NCI-H2029 (cell line): ENCODE results near the gene SERPINA12.
"Not testable (repeated sequence)": the region's sequence is repeated elsewhere in the genome, so short reads cannot be mapped to it uniquely, and the experiment has no call there.

Source experiments
- DNase-seq: peaks from one replicate; lab custom pipeline; 2025; lab: John Stamatoyannopoulos, UW

The SERPINA12 gene

GRCh38 chr14:94538070-94538740 is 28.9 kb upstream of the SERPINA12 start:
- DNase-seq: no peak

DNA sequence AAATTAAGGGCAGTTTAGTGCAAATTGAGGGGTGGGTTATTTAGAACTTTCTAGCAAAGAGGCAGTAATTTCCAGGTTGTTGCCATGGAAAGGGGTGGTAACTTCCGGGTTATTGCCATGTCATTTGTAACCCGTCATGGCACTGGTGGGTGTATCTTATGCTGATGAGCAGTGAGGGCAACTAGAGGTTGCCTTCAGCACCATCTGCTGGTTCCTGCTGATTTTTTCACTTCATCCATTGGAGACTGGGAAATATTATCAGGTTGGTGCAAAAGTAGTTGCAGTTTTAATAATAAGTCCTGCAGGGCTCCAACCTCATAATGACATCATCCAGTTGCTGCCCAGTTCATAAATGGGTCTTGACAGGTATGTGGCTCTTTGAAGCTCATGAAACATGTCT is 27.6 kb upstream of the SERPINA12 start:
- DNase-seq: no peak

DNA sequence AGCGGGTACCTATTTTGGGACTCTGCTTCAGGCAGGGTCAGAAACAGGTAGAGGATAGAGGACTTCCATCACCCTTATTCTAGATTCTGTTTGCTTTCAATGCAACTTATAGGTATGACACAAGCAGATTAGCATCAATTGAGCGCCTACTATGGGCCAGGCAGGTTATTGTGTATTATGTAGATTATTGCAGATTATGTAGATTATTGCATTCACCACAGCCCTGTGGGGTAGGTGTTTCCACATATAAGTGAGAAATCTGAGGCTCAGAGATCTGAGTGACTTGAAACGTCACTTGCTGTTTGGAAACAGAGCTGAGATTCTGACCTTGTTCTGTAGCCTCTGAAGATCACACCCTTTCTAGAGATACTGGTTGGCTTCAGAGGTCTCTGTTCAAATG is 26.2 kb upstream of the SERPINA12 start:
- DNase-seq: no peak

DNA sequence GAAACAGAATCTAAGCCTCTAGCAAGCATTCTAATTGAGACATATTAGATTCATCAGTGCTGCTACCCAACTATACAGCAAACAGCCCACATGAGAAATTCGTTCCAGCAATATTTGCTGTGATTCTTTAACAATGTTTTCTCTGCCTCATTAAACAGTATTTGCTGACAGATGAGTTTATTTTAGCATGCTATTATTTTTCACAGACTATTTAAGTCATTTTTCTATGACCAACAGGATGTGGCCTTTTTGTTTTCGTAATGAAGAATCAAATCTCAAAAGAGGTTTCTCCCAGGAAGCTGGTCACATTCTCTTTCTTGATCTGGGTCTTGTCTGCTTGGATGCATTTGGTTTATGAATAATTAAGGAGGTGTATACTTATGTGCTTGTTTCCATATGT is 23.2 kb upstream of the SERPINA12 start:
- no peak for DNase-seq

- no peak for DNase-seq
Observed at GRCh38 chr14:94531187-94531586, 21.9 kb upstream of the SERPINA12 start.

DNA sequence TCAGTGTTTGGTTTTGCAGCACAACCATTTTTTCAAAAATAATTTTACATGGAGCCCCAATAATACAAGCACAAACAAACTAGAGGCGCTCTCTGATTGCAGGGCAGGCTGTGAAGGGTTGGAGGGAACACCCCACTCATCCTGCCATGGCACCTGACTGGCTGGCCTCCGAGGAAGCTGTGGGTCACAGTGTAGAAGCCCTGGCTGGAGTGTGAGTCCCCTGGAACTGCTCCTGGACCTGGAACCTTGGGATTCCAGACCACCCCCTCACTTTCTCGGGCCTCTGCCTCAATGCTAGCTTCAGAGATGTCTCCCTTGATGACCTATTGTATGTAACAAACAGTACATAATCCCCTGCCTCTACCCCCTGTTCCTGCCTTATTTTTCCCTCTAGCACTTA is 14.8 kb upstream of the SERPINA12 start:
- DNase-seq: no peak

DNA sequence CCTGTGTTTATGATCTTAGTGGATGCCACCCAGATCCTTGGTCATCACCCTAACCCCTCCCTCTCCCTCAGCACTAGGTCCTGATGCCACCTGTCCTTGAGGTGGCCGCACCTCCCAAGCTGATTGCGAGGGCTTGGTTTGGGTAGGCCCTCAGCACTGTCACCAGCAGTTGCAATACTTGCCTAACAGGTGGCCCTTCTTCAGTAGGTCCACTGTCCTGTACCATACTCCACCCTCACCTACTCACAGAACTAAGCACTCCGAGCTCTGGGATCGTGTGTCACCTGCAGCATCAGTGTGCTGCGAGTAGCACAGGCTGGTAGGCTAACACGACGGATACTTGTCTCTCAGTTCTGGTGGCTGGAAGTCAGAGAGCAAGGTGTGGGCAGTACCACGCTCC is 14.0 kb upstream of the SERPINA12 start:
- DNase-seq: no peak

DNA sequence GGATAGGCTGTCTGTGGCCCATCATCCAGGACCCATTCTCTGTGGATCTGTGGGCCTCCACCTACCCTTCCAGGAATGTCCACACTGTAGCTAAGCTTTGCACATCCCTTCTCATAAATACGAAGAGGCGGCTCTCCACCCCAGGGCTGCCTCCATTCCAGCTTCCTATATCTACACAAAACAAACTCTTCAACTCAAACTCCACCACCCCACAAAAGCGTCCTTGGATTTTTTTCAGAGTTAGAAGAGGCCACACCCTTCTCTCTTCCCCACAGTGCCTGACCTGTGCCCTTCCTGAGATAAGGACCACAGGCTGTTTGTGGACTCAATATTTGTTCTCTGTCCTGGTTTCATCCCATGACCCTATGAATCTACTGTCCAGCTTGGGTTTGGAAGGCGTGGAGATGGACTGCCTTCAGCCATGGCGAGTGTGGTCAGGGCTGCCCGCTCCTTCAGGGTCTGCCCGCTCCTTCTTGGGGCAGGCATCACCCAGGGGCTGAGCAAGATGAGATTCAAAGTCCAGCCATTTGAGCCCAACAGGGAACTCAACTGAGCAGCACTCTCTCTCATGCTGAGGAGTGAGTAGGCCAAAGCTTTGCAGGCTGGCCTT is 13.0 kb upstream of the SERPINA12 start:
- no peak for DNase-seq

DNA sequence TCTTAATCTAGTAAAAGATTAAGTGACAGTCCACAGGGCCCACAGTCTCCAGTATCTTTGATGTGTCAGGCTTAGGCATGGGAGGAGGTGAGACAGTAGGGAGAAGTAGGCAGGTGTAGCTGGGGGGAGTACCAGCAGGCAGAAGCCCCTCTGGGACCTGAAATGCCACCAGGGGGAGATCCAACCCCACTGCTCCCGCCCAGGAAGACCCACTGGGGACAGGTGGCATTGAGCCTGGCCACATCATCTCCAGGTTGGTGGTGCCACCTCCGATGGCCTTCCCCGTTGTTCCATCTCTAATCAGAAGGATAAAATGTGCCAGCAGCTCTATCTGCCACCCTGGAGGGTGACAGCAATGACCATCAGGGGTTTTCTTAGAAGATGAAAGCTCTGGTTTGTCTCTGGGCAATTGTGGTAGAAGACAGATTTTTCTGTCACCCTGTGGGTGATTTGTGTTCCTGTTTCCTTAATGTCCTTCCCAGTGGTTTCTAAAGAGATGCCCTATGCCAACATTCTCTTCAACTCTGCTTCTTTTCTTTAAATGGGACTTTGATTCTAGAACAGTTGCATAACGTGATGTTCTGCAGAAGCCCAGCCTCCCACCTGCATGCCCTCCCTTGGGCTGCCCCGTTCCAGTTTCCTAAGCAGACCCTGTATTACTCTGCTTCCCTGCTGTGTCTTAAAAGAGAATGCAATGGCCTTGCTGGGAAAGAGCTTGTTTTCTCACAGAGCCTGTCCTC is 12.3 kb upstream of the SERPINA12 start:
- DNase-seq: no peak

- DNase-seq: no peak
Observed at GRCh38 chr14:94517641-94518257, 8.5 kb upstream of the SERPINA12 start.

GRCh38 chr14:94517248-94517640 is 8.0 kb upstream of the SERPINA12 start:
- no peak for DNase-seq

GRCh38 chr14:94515856-94516255 is 6.6 kb upstream of the SERPINA12 start:
- DNase-seq: no peak

DNA sequence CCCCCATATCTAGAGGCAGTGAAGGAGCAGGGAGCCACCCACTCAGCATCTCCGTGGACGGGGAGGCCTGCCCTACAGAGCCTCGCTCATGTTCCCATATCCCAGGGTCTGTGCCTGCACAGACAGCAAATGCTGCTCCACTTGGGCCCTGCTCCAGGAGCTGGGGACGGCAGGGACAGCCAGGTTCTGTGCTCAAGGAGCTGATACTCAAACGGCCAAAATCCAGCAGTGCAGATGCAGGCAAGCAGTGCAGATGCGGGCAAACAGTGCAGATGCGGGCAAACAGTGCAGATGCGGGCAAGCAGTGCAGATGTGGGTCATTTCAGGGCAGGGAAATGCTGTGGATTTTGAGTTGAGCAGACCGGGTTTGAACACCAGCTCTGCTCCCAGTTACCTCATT is 6.2 kb upstream of the SERPINA12 start:
- DNase-seq: no peak

DNA sequence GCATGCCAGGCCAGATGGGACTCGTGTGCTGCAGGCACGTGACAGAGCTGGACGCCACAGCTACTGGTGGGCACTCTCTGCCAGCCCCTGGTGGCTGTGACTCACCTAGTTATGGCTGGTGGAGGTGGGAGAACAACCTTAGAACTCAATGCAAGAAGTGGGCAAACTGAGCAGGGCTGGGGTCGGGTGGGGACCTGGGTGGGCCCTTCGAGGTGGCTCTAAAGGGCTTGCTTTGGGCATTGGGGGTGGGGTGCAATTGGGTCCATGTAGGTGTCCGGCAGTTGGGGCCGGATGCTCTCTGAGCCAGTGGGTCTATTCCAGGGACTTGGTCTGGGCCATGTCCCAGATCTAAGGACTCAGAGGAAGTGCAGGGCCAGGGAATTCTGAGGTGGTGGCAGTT is 5.1 kb upstream of the SERPINA12 start:
- no peak for DNase-seq

GRCh38 chr14:94510481-94510880 is 1.2 kb upstream of the SERPINA12 start:
- not testable (repeated sequence) for DNase-seq

- no peak for DNase-seq
Observed at GRCh38 chr14:94505641-94506040, 3.6 kb downstream of the SERPINA12 start.

- DNase-seq: no peak
Observed at GRCh38 chr14:94505206-94505605, 4.1 kb downstream of the SERPINA12 start.

DNA sequence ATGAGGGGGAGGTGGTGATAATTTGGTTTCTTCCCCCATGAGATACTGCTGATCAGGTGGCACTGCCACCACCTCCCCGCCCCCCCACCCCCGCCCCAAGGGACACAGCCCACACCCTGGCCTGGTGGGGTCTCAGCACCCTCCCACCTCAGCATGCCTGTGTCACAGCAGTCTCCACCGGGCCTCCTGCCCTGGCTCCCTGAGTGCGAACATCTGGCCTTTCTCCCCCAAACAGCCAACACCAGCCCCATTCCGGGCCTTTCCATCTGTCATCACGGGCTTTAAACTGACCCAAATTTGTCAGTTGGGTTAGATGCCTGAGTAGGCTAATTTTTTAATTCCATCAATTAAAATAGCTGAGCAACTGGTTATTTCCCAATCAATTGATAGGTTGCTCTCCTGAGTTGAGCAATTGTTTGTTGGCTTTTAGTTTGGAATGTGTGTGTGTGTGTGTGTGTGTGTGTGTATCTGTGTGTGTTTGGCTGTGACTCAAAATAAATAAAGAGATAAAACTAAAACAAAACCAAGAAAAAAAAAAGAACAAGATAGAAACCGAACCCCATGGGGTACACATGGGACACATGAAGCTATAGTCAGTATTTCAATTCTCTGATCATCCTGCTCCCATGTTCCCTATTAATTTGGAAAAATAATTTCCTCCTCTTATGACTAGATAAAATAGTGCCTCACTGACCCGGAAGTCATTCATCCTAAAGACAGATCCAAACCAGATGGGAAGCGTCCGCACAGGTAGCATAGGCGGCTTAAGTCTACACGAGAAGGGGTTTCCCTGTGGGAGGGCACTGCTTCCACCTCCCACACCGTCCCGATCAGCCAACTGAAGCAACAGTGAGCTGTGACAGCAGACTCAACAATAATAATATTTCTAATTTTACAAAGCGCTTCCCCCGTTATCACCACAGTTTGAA is 7.4 kb downstream of the SERPINA12 start:
- no peak for DNase-seq

DNA sequence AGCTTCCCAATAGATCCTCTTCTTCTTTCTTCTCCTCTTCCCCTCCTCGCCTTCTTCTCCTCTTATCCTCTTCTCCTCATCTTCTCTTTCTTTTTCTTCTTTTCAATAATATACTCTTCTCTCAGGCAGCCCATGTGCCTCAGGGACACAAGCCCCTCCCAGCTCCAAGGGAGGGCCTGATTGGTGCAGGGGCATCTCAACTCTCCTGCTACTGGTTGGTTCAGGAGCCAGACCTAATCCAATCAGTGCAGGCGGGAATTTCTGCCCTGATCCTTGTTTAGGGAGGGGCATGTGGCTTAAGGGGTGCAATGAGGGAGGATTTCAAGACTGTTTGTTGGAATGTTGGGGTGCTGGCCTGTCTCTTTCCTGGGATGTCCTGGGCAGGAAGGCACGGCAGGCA is 9.0 kb downstream of the SERPINA12 start:
- no peak for DNase-seq

DNA sequence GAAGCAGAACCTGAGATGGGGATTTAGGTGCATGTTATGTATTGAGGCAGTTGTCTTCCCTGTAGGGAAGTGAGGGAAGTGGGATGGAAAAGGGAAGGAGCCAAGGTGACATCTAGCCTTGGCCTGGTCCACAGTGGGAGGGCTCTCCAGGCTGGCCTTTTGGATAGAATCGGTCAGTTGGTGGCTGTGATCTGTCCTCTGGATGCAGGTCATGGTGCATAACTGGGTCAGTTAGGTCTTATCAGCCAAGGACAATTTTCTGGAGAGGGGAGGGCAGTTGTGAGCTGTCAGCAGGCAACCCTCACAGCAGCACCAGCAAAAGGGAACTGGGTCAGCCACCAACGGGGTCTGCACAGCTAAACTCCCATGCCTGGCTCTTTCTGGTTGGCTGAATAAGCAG is 9.6 kb downstream of the SERPINA12 start:
- no peak for DNase-seq

- no peak for DNase-seq
Observed at GRCh38 chr14:94498215-94498614, 11.1 kb downstream of the SERPINA12 start.

- DNase-seq: no peak
Observed at GRCh38 chr14:94494085-94494484, 15.2 kb downstream of the SERPINA12 start.
